Colonic mucosa (tissue), 4 donors: ENCODE results near the gene IL22RA2. TPM values are rescaled to one million over a fixed set of nuclear protein-coding genes. Genes with fewer than 3 reads are reported as not detected.
"Not testable (repeated sequence)": the region's sequence is repeated elsewhere in the genome, so short reads cannot be mapped to it uniquely, and the experiment has no call there.

Experiments
- DNase-seq: peaks from one replicate; pipeline ENCODE4 v3.0.0-alpha.2; 2020
- H3K27ac ChIP-seq: fragments of 200-600 bp; one replicate; pipeline ENCODE4 v1.8.0; 2021
- H3K27me3 ChIP-seq: fragments of 200-600 bp; one replicate; pipeline ENCODE4 v1.8.0; 2021
- H3K36me3 ChIP-seq: fragments of 200-600 bp; one replicate; pipeline ENCODE4 v1.8.0; 2021
- H3K4me1 ChIP-seq: fragments of 200-600 bp; one replicate; pipeline ENCODE4 v1.8.0; 2021; ENCODE audit warnings: mild to moderate bottlenecking
- H3K4me3 ChIP-seq: fragments of 200-600 bp; one replicate; pipeline ENCODE4 v1.8.0; 2021
- H3K9ac ChIP-seq, 2 donors: one replicate each; pipeline ENCODE4 v1.7.0; 2013; ENCODE audit warnings: control low read depth in 2 of 2, low read depth in 2 of 2, low read length in 2 of 2
- H3K9me3 ChIP-seq: fragments of 200-600 bp; one replicate; pipeline ENCODE4 v1.8.0; 2021
- intact Hi-C: fragments of 100-400 bp; cut with DNase I; formaldehyde crosslinking; loops from one replicate; pipeline ENCODE4 v1.14.1; 2022
- total RNA-seq, 2 donors: library from RNA; stranded (reverse); fragmentation: NEBNext Ultra II Directional in 1 of 2; extraction: Animal tissue kit (Norgen Biotek cat#: 25700) in 1 of 2; gene quantifications; one replicate each; pipeline ENCODE4 v1.2.1, GENCODE V29; 2021
- TF ChIP-seq, protein P1 (sequence below): fragments of 200-600 bp; IDR thresholded peaks from one replicate; pipeline ENCODE4 v1.8.0; 2022; ENCODE audit warnings: antibody characterized with exemption, mild to moderate bottlenecking
- donor health status: healthy.
- donor health status: DM: no; HTN: no; CAD: no.
- donor health status: DM: no; HTN: no; CAD: no.

IL22RA2 gene
- total RNA-seq, 2 donors from 2014 or later, result 0.21 TPM; not detected in 1

DNA sequence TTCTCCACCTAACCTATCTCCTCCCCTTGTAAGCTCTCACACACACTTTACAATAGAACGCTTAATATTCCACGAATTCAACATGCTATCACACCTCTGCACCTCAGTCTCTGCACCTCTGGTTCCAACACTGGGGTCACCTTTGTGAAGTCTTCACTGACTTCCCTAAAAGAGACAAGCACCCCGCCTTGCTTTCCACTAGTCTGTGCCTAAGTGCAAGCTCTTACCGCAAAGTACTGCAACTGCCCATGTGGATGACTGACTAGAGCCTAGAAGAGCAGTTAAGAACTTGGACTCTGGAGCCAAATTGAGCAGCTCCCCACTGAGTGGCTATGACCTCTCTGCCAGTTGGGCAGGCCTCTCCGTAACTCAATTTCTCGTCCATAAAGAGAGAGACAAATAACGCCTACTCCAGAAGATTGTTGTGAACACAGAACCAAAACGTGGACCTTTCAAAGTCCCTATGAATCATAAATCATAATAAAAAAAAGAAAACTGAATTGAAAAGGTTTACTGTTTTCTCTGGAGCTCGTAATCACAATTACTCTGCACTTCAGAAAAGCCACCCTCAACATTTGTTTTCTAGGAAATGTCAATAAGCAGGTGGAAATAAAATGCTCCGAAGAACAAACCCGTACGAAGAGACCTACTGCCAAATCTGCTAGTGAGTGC lies 44.5 kb upstream of the IL22RA2 start:
- Histone ChIP-seq H3K9me3 (no peaks in the 10 kb centered on the region), H3K9ac (peak overlapping the region; percentile 98 to 99), H3K27ac (peak overlapping the region; percentile 96), H3K4me3 (peak overlapping the region; percentile 70), H3K27me3 (no peaks in the 10 kb centered on the region), H3K36me3 (no peaks in the 10 kb centered on the region), H3K4me1 (peaks cover 7% of the 10 kb centered on the region)
- intact Hi-C loops, result no loop called here
- peak; percentile 69 for DNase-seq
- TF ChIP-seq, protein P1, sequence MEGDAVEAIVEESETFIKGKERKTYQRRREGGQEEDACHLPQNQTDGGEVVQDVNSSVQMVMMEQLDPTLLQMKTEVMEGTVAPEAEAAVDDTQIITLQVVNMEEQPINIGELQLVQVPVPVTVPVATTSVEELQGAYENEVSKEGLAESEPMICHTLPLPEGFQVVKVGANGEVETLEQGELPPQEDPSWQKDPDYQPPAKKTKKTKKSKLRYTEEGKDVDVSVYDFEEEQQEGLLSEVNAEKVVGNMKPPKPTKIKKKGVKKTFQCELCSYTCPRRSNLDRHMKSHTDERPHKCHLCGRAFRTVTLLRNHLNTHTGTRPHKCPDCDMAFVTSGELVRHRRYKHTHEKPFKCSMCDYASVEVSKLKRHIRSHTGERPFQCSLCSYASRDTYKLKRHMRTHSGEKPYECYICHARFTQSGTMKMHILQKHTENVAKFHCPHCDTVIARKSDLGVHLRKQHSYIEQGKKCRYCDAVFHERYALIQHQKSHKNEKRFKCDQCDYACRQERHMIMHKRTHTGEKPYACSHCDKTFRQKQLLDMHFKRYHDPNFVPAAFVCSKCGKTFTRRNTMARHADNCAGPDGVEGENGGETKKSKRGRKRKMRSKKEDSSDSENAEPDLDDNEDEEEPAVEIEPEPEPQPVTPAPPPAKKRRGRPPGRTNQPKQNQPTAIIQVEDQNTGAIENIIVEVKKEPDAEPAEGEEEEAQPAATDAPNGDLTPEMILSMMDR, result no peak

DNA sequence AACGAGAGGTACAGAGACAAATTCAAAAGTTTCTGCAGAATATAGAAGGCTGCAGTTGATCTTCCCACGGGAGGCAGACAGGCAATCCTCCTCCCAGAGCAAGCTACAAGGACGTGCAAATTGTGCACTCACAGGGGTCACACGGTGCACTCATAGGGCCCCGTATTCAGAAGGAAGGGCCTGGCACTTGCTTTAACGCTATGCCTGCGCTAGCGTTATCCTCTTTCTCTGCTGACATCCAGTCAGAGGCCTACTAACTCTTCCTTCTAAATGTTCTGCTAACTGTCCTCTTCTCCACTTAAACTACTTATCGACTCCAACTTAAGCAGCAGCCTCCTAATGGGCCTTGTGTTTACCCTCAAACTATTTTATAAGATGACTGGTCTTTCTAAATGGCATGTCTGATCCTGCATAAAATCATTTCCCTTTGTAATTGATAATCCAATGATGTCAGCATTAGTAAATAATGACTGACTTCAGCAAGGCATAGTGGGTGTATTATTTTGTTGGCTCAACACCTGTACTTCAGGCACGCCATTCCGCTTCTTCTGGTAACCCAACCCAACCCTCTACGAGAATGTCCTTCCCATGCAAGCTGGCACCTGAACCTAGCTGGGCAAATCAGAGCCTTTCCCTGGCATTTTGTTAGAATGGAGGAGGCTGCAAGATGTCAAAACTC lies 43.6 kb upstream of the IL22RA2 start:
- H3K27ac ChIP-seq, result peak overlapping the region; percentile 96
- TF ChIP-seq, protein P1, result no peak
- H3K9me3 ChIP-seq, result no peaks in the 10 kb centered on the region
- H3K27me3 ChIP-seq, result no peaks in the 10 kb centered on the region
- peak overlapping the region; percentile 70 for H3K4me3 ChIP-seq
- DNase-seq, result no peak
- H3K4me1 ChIP-seq, result peaks cover 7% of the 10 kb centered on the region
- no peaks in the 10 kb centered on the region for H3K36me3 ChIP-seq
- intact Hi-C loops, result no loop called here
- peak overlapping the region; percentile 16 to 99 for H3K9ac ChIP-seq

DNA sequence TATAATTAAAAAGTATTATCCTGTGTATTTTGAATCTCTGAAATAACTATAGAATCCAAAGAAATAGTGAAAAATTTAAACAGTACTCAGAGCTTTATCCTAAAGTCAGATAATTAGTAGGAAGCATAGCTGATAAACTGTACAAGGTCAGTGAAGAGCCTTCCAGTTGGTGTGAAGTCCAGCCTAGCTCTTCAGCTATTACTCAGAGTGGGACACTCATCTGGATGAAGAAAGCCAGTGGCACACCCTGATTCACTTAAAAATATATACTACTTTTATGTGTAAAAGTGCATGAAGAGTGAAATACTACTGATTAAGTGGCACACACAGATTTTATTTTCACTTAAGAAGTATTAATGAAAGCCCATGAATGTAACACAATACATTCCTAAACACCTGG lies 42.7 kb upstream of the IL22RA2 start:
- Histone ChIP-seq H3K4me3 (no peak overlapping the region), H3K27me3 (no peaks in the 10 kb centered on the region), H3K27ac (no peak overlapping the region), H3K4me1 (peaks cover 7% of the 10 kb centered on the region), H3K36me3 (no peaks in the 10 kb centered on the region), H3K9ac (no peak overlapping the region), H3K9me3 (no peaks in the 10 kb centered on the region)
- intact Hi-C loops, result no loop called here
- DNase-seq, result no peak
- TF ChIP-seq, protein P1, result no peak

DNA sequence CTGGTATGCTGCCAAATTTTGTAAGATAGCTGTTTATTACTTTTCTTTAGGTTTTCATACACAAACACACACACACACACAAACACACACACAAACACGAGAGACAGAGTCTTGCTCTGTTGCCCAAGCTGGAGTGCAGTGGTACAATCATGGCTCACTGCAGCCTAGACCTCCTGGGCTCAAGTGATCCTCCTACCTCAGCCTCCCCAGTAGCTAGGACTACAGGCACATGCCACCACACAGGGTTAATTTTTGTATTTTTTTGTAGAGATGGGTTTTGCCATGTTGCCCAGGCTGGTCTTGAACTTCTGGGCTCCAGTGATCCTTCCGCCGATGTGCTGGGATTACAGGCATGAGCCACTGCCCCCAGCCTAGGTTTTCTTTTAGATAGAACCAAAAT lies 42.2 kb upstream of the IL22RA2 start:
- DNase-seq, H3K27me3 ChIP-seq, H3K4me1 ChIP-seq, intact Hi-C loops, H3K36me3 ChIP-seq, H3K4me3 ChIP-seq, H3K9ac ChIP-seq, H3K9me3 ChIP-seq: not testable (repeated sequence)
- H3K27ac ChIP-seq, result peak overlapping the region; percentile 8

DNA sequence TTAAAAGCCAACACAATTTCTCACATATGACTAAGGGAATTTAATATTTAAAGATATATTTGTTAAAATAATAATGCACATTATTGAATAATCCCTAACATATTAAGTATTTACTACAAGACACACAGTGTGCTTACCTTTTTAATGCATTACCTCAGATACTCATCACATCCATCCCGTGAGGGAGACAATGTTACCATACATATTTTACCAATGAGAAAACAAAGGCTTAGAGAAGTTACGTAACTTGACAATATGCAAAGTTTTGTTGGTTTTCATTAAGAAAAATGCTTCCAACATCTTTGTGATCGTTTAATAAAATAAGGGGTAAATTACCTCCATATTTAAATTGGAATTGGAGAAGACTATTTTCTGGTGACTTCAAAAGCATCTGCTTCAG lies 41.5 kb upstream of the IL22RA2 start:
- TF ChIP-seq, protein P1, result no peak
- H3K27ac ChIP-seq, result no peak overlapping the region
- peaks cover 7% of the 10 kb centered on the region for H3K4me1 ChIP-seq
- no peak overlapping the region for H3K4me3 ChIP-seq
- no peaks in the 10 kb centered on the region for H3K36me3 ChIP-seq
- intact Hi-C loops, result no loop called here
- H3K9me3 ChIP-seq, result no peaks in the 10 kb centered on the region
- no peaks in the 10 kb centered on the region for H3K27me3 ChIP-seq
- H3K9ac ChIP-seq, result no peak overlapping the region
- no peak for DNase-seq

DNA sequence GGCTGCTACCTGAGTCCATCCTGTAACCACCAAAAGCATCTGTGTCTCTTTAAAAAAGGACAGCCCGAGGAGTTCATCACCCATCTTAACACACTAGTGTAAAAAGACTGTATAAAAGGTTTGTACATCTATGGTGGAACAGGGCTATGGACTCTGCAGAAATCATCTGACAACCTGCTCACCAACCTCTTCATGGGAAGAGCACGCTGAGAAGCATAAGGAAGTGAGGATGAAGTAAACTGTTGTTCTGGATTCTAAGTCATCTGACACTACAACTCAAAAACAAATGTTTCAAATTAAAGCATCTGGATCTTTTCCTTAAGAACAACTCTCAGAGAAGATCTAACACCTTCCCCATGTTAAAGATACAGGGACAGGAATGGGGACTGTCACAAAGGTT lies 40.4 kb upstream of the IL22RA2 start:
- DNase-seq, result no peak
- TF ChIP-seq, protein P1, result no peak
- Histone ChIP-seq H3K4me1 (peaks cover 7% of the 10 kb centered on the region), H3K27ac (no peak overlapping the region), H3K36me3 (no peaks in the 10 kb centered on the region), H3K9ac (no peak overlapping the region), H3K4me3 (no peak overlapping the region), H3K27me3 (no peaks in the 10 kb centered on the region), H3K9me3 (no peaks in the 10 kb centered on the region)
- intact Hi-C loops, result no loop called here
